Stimulated activated CD8-positive, alpha-beta memory T cell treated with anti-CD3 and anti-CD28 coated beads, Interleukin-15, amount 100 ng/mL, for 4 hours (primary cell): ENCODE results near the gene KIF25.

Experiments
- DNase-seq, 2 donors: peaks; one replicate each; pipeline ENCODE4 v3.0.0-alpha.2; 2020; ENCODE audit warnings: low read depth in 2 of 2

KIF25 gene

DNA sequence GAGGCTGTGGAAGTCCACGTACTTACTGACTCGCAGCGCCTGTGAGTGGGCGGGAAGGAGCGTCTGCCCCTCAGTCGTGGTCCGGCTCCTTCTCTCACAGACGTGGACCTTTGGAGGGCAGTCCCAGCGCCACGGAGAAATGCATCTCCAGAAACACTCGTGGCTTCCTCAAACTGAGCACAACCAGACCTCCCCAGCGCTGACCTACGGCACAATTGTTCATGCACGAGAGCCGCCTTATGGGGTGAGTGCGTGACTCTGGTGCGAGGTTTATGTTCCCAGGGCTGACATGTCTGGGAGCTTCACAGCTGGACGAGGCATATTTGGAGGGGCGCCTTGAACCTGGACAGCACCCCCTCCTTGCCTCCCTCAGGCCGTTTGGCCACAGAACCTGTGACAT, 51.8 kb downstream of the KIF25 start:
- no peak for DNase-seq

GRCh38 chr6:168049706-168050224, 52.3 kb downstream of the KIF25 start:
- no peak for DNase-seq

DNA sequence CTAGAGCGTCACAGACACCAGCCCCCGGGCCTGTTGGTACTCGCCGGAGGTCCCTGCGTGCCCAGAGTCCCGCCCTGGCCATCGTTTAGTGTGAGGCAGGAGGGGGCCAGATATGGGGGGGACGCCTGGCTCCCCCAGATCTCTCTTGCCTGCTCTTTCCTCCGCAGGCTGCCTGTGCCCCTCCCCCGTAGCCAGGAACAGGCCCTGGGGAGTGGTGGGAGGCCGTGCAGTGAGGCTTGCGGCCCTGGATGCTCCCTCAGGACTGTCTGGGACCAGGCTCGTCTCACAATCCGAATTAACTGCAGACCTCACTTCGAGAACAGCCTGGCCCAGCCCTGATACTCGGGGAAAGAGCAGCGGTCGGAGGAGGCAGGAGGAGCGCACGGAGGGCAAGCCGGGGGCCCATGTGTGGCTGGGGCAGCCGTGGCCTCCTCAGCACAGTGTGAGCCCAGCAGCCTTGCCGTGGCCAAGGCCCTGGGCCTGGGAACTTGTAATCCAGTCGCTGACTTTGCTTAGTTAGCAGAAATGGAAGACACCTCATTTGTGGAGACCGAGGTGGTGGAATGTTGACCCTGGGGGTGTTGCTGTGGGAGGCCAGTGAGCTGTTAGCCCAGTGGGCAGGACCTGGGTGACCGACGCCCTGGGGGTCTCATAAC, 52.9 kb downstream of the KIF25 start:
- DNase-seq, result no peak

DNA sequence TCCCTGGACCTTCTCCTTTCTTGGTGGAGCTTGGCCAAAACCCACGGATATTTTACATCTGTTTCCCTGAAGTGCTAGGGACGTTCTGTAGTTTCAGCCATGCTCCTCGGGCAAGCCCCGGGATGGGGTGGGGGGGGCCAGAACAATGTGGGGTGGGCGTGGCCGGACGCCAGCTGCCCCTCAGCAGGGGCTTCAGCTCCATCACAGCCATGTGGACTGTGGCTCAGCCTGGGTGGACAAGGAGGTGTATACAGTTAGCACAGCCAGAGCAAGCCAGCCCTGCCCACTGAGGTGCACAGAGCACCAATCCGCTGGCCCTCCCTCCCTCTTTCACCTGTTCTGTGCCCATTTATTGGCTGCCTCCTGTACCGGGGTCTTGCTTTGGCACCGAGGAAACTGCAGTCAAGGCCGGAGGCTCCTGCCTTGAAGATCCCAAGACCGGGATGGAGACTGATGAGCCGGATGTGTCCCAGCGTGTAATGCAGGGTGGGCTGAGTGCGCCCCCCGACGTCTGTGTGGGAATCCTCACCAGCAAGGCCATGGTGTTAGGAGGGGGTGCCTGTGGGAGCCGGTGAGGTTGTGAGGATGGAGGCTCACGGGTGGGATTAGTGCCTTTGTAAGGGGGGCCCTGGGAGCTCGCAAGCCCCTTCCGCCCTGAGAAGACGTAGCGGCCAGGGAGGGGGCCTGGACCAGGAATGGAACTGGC, 53.6 kb downstream of the KIF25 start:
- no peak for DNase-seq

DNA sequence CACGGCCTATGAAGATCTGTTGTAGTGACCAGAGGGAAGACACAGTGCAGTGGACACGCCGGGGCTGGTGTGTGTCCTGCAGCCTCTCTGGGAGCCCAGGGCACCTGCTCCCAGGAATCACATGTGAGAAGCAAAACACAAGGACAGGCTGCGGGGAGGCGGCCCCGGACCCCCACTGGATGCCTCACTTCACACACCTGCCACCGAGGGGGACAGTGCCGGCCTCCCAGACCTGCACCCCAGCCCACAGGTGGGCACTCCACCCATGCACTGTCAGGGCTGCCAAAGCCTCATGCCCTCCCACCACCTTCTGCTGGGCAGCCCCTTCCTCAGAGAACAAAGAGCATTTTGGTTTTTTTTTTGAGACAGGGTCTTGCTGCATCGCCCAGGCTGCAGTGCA, 54.2 kb downstream of the KIF25 start:
- no peak for DNase-seq

DNA sequence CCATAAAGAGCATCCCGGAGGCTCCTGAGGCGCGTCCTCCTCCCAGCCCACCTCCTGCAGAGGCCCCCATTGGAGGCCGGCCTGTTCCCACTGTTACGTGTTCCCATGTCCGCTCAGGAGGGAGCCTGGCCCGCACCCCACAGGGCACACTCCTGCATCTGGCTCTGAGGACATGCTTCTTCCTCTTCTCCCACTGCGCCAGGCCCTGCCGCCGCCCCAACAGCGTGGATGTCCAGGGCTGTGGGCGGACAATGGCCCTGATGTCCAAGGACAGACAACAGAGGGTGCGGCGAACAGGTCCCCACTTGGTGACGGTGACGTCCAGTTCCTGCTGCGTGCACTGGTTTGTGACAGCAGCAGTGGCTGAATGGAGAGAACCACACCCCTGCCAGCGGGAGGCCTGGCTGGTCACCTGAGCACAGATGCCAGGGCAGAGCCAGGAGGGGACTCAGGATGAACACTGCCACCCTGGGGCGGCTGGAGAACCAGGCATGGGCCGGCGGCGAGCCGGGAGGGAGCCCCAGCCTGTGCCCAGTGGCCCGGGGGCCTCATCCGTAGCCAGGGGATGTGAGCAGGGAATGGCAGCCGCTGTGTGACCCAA, 54.9 kb downstream of the KIF25 start:
- no peak for DNase-seq

- no peak for DNase-seq
Observed at GRCh38 chr6:168053086-168053956, 55.9 kb downstream of the KIF25 start.

DNA sequence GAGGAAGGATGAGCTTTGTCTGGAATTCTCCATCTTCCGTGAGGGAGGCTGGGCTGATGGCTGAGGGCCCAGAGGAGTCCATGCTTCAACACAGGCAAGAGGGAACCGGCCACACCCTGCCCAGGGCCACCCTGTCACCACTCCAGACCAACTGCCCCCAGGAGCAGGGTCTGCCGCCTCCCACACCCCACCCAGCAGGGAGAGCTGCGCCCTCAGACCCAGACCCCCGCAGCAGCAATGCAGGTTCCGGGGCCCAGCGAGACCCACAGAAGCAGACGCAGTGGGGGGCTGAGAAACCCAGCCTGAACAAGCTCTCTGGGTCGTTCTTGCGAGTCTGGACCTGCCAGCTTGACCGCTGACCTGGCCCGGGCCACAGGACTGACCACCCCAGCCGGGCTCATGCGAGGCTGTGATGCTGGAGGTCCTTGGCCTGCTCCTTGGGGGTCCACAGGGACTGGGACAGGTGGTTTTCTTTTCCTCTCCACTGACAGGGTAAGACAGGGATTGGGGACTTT, 56.5 kb downstream of the KIF25 start:
- DNase-seq, result no peak

DNA sequence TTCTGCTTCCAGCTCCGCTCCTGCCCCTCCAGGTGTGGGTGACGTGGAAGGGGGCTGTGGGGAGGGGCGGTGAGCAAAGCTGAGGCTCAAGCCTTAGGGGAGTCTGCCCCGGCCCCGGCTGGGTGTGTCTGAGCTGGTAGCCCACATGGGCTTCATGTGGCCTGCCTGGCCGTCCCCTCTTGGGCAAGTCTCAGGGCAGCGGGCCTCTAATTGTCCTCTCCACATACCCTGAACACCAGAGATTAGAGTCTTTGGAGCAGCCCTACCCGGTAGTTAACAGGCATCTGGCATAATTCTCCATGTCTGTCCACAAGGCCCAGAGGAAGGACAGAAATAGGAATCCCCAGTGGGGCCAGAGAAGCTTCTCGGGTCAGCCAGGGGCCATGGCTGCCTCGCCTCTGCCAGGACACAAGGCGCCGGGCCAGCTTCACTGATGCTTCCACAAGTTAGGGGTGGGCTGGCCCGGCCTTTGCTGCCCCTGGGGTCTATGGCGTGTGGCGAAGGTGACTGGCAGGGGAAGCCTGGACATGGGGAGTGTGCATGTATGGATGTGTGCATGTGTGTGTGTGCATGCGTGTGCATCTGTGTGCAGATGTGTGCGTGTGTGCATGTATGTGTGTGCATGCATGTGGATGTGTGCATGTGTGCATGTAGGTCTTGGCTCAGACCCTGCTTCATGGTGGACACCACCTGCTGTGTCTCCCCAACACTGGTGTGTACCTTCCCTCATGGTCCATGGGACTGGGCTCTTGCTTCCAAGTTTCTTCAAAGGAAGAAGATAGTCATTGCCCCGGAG, 57.5 kb downstream of the KIF25 start:
- no peak for DNase-seq

GRCh38 chr6:168055696-168056489, 58.4 kb downstream of the KIF25 start:
- no peak for DNase-seq

GRCh38 chr6:168056892-168057527, 59.5 kb downstream of the KIF25 start:
- no peak for DNase-seq

DNA sequence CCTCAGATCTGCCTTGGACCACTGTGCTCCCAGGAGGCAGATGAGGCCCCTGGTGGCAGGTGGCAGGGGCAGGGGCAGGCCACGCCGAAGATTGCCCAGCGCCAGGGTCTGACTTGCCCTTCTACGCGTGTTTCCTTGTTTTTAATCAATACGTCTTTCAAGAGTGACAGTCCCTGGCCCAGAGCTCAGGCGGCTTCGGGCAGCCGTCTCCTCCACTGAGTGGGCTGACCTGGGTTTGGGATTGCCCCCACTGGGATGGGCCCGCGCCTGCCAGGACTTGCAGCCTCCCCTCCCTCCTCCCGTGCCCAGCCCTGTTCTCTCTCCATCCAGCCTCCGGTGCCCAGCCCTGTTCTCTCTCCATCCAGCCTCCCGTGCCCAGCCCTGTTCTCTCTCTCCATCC, 60.4 kb downstream of the KIF25 start:
- no peak for DNase-seq

GRCh38 chr6:168058691-168059551, 61.5 kb downstream of the KIF25 start:
- DNase-seq, result no peak

GRCh38 chr6:168060521-168060931, 63.1 kb downstream of the KIF25 start:
- no peak for DNase-seq

GRCh38 chr6:168061269-168062210, 64.1 kb downstream of the KIF25 start:
- DNase-seq, result no peak

GRCh38 chr6:168062346-168063289, 65.1 kb downstream of the KIF25 start:
- no peak for DNase-seq
